ENCODE measurements around the gene ADAT1. TPM values are rescaled to one million over a fixed set of nuclear protein-coding genes. Genes with fewer than 3 reads are reported as not detected.
A peak's percentile ranks its signal among the peaks of the same experiment; 100 is the strongest.

The ADAT1 gene
- total and polyA plus RNA-seq, 2 experiments from 2014 or later: 21.2 to 37.9 TPM

- Histone ChIP-seq H2AFZ (no peak overlapping the region), H3K9me2 (replicated peaks; ENCODE audit: insufficient read depth) (no peaks in the 10 kb centered on the region), H3K4me3 (no peak overlapping the region), H3K9me3 (ENCODE audit: low read depth) (no peaks in the 10 kb centered on the region), H3K36me3 (replicated peaks; ENCODE audit: insufficient read depth, low read depth) (peaks cover 4% of the 10 kb centered on the region), H3K79me2 (peaks cover 24% of the 10 kb centered on the region), H3K27ac (no peak overlapping the region), H3K27me3 (no peaks in the 10 kb centered on the region), H4K20me1 (ENCODE audit: insufficient read depth, poor library complexity, severe bottlenecking) (peaks cover 24% of the 10 kb centered on the region), H3K4me1 (ENCODE audit: insufficient read depth) (no peaks in the 10 kb centered on the region), H3K4me2 (no peak overlapping the region)
- WGBS (ENCODE audit: low lambda C conversion rate, missing lambda C conversion rate): 85% methylated on average over 3 of the region's 3 CpGs
- no peak for TF ChIP-seq EZH2 (IDR thresholded peaks at IDR 0.05; ENCODE audit: borderline replicate concordance)
- TF ChIP-seq CTCF (IDR thresholded peaks at IDR 0.05; ENCODE audit: poor library complexity): no peak
- no peak for TF ChIP-seq EZH2phosphoT487 (IDR thresholded peaks at IDR 0.05; ENCODE audit: low read depth, severe bottlenecking, unreplicated experiment)
- no peak for DNase-seq (ENCODE audit: low spot score)
Observed at GRCh38 chr16:75572864-75573542, 50.1 kb downstream of the ADAT1 start.

GRCh38 chr16:75570396-75571065 lies 52.5 kb downstream of the ADAT1 start:
- no peaks in the 10 kb centered on the region for H3K9me3 ChIP-seq (ENCODE audit: low read depth)
- WGBS (ENCODE audit: low lambda C conversion rate, missing lambda C conversion rate): 81% methylated on average over 5 of the region's 5 CpGs
- H3K4me3 ChIP-seq: no peak overlapping the region
- H3K27ac ChIP-seq: peak overlapping the region; percentile 12
- peaks cover 41% of the 10 kb centered on the region for H3K79me2 ChIP-seq
- H3K36me3 ChIP-seq (replicated peaks; ENCODE audit: insufficient read depth, low read depth): peaks cover 4% of the 10 kb centered on the region
- TF ChIP-seq EZH2 (IDR thresholded peaks at IDR 0.05; ENCODE audit: borderline replicate concordance): no peak
- TF ChIP-seq CTCF (IDR thresholded peaks at IDR 0.05; ENCODE audit: poor library complexity): no peak
- TF ChIP-seq EZH2phosphoT487 (IDR thresholded peaks at IDR 0.05; ENCODE audit: low read depth, severe bottlenecking, unreplicated experiment): no peak
- peaks cover 8% of the 10 kb centered on the region for H3K4me1 ChIP-seq (ENCODE audit: insufficient read depth)
- peaks cover 33% of the 10 kb centered on the region for H4K20me1 ChIP-seq (ENCODE audit: insufficient read depth, poor library complexity, severe bottlenecking)
- H3K4me2 ChIP-seq: no peak overlapping the region
- no peaks in the 10 kb centered on the region for H3K9me2 ChIP-seq (replicated peaks; ENCODE audit: insufficient read depth)
- H2AFZ ChIP-seq: no peak overlapping the region
- DNase-seq (ENCODE audit: low spot score): no peak
- H3K27me3 ChIP-seq: no peaks in the 10 kb centered on the region

GRCh38 chr16:75567911-75568310 lies 55.2 kb downstream of the ADAT1 start:
- WGBS (ENCODE audit: low lambda C conversion rate, missing lambda C conversion rate): 87% methylated on average over 4 of the region's 4 CpGs
- Histone ChIP-seq H3K36me3 (replicated peaks; ENCODE audit: insufficient read depth, low read depth) (peaks cover 4% of the 10 kb centered on the region), H3K27me3 (peaks cover 4% of the 10 kb centered on the region), H3K4me1 (ENCODE audit: insufficient read depth) (peaks cover 8% of the 10 kb centered on the region), H4K20me1 (ENCODE audit: insufficient read depth, poor library complexity, severe bottlenecking) (peaks cover 29% of the 10 kb centered on the region), H3K4me3 (no peak overlapping the region), H3K9me3 (ENCODE audit: low read depth) (no peaks in the 10 kb centered on the region), H3K9me2 (replicated peaks; ENCODE audit: insufficient read depth) (no peaks in the 10 kb centered on the region), H3K4me2 (peak overlapping the region; percentile 96), H2AFZ (no peak overlapping the region), H3K27ac (no peak overlapping the region), H3K79me2 (peaks cover 41% of the 10 kb centered on the region)
- DNase-seq (ENCODE audit: low spot score): no peak
- TF ChIP-seq EZH2phosphoT487 (IDR thresholded peaks at IDR 0.05; ENCODE audit: low read depth, severe bottlenecking, unreplicated experiment) (no peak), EZH2 (IDR thresholded peaks at IDR 0.05; ENCODE audit: borderline replicate concordance) (no peak), CTCF (IDR thresholded peaks at IDR 0.05; ENCODE audit: poor library complexity) (no peak)

Data from hepatocyte (in vitro differentiated cells).